Chondrocyte (in vitro differentiated cells): Measurements from ENCODE around the gene WDR1. TPM values are rescaled to one million over a fixed set of nuclear protein-coding genes. Genes with fewer than 3 reads are reported as not detected.

Experiments used
- DNase-seq: peaks from one replicate; pipeline ENCODE4 v3.0.0; 2021; ENCODE audit warnings: mixed read lengths, low spot score
- H3K27ac Mint-ChIP-seq: one replicate; pipeline ENCODE4 v1.8.0; 2021; ENCODE audit warnings: mild to moderate bottlenecking, moderate library complexity, mixed read lengths; ENCODE audit not compliant: unreplicated experiment
- H3K27me3 Mint-ChIP-seq: 2 replicates; pipeline ENCODE4 v1.8.0; 2021; ENCODE audit warnings: low read depth, mixed read lengths
- H3K36me3 Mint-ChIP-seq: 2 replicates; pipeline ENCODE4 v1.8.0; 2021; ENCODE audit warnings: low read depth, mixed read lengths
- H3K4me1 Mint-ChIP-seq: 2 replicates; pipeline ENCODE4 v1.8.0; 2021; ENCODE audit warnings: low read depth, mild to moderate bottlenecking, mixed read lengths
- H3K4me3 Mint-ChIP-seq: one replicate; pipeline ENCODE4 v1.8.0; 2021; ENCODE audit warnings: mild to moderate bottlenecking, moderate library complexity, mixed read lengths; ENCODE audit not compliant: unreplicated experiment
- H3K9me3 Mint-ChIP-seq: 2 replicates; pipeline ENCODE4 v1.8.0; 2021; ENCODE audit warnings: low read depth, mixed read lengths
- total RNA-seq: library from RNA; stranded (reverse); gene quantifications from 3 replicates; pipeline ENCODE4 v1.2.1, GENCODE V29; 2021
- TF ChIP-seq, protein P1 (sequence below): fragments of 200-600 bp; sonication (generic); IDR thresholded peaks from 2 replicates; pipeline ENCODE4 v1.5.0; 2021; ENCODE audit warnings: antibody characterized with exemption, mild to moderate bottlenecking, moderate library complexity

The WDR1 gene
- total RNA-seq, 1 donor from 2014 or later = 483 TPM

DNA sequence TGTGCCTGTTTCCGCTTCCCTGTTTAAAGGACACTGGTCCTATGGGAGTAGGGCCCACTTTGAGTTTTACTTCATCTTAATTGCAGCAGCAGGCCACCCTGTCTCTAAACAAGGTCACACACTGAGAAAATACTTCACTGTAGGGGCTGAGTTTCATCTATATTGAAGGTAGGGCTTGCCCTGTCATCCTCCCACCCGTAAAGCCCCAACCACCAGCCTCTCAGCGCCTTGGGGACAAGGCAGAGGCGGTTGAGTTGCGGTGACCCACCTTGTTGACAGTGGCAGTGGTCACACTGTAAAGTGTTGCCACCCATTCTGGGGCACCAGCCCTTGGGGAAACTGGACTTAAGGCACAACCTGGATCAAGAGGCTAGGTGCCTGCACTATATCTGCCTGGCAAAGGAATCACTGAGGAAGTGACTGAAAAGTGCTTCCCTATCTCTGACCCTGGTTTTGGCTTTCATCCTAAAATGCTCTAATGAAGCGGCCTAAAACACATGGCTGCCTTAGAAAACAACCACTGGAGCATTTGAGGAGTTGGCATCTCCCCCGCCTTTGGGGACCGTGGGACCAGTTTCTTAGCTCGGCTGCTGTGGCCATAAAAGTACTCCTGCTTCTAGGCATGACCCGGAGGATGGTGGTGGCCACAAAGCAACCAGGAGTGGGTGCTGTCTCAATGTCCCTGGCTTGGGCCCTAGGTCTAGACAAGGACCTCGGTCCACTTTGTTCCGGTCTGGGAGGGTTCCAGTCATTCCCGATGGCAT, 7.8 kb upstream of the WDR1 start:
- no peaks in the 10 kb centered on the region for H3K9me3 Mint-ChIP-seq
- H3K27ac Mint-ChIP-seq = peak overlapping the region; percentile 87
- peaks cover 17% of the 10 kb centered on the region for H3K4me1 Mint-ChIP-seq
- no peaks in the 10 kb centered on the region for H3K36me3 Mint-ChIP-seq
- H3K27me3 Mint-ChIP-seq = peaks cover 1% of the 10 kb centered on the region
- DNase-seq = no peak
- TF ChIP-seq, protein P1, sequence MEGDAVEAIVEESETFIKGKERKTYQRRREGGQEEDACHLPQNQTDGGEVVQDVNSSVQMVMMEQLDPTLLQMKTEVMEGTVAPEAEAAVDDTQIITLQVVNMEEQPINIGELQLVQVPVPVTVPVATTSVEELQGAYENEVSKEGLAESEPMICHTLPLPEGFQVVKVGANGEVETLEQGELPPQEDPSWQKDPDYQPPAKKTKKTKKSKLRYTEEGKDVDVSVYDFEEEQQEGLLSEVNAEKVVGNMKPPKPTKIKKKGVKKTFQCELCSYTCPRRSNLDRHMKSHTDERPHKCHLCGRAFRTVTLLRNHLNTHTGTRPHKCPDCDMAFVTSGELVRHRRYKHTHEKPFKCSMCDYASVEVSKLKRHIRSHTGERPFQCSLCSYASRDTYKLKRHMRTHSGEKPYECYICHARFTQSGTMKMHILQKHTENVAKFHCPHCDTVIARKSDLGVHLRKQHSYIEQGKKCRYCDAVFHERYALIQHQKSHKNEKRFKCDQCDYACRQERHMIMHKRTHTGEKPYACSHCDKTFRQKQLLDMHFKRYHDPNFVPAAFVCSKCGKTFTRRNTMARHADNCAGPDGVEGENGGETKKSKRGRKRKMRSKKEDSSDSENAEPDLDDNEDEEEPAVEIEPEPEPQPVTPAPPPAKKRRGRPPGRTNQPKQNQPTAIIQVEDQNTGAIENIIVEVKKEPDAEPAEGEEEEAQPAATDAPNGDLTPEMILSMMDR = no peak
- H3K4me3 Mint-ChIP-seq = no peak overlapping the region

DNA sequence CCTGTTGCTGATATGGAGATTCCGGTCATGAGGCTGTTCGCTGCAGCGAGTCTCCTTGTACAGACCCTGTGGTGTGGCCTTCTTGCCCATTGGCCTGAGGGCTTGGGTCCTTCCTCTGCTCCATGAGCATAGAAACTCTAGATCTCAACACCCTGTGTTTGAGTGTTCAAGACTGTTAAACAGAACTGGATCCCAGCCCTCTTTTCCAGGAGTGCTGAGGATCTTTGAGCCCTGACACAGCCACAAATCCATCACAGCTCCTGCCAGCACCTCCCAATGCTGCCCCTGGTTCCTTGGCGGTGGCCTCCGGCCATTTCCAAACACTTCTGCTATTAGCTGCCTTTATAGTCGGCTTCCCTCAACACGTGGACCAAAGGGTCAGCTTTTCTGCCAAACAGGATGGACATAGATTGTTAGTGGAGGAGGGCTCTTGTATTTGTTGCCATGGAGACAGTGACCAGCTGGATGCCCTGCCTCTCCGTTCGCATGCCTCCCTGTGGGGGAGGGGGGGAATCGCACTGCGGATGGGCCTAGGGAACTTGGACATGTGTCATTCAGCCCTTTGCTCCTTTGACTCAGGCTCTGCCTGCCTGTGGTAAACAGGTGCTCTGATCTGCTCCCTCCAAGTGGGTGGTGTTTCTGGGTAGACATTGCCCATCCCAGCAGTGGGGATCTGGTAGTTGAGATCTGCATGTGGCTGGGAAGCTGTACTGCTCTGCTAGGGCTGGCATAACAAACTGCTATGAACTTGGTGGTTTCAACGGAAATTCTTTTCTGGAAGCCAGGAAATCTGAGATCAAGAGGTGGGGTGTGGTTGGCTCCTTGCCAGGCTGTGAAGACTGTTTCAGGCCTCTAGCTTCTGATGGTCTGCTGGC, 6.9 kb upstream of the WDR1 start:
- TF ChIP-seq, protein P1 = peak; percentile 17
- peaks cover 21% of the 10 kb centered on the region for H3K4me1 Mint-ChIP-seq
- no peaks in the 10 kb centered on the region for H3K36me3 Mint-ChIP-seq
- no peak overlapping the region for H3K4me3 Mint-ChIP-seq
- H3K27ac Mint-ChIP-seq = peak overlapping the region; percentile 87
- H3K27me3 Mint-ChIP-seq = peaks cover 1% of the 10 kb centered on the region
- no peak for DNase-seq
- H3K9me3 Mint-ChIP-seq = no peaks in the 10 kb centered on the region

DNA sequence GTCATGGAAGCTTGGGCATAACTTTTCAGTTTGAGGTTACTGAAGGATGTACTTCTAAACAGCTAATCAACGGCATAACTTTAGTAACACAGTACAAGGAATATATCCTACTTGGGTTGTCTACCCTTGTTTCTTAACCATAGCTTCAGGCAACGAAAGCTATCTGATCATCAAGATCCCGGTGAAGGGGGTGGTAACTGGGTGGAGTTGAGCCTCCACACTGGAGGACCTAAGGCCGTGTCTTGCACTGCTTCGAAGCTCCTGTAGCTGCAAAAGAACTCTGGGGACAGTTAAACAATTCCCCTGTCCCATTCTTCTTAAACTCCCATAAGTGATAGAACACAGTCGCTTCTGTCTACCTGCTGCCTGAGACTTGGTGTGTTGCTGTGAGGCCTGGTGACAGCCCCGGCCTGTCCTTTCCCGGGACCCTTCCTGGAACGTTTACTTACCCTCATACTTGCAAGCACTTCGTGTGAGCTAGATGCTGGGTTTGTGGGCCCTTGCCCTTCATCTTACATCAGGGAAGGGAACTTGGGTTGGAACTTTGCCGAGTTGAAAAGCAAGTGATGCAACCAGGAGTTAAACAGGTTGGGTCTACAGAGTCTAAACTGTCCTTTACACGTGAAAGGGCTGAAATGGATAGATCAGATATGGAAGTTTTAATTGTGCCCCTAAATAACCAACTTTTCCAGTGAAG, 5.8 kb upstream of the WDR1 start:
- no peaks in the 10 kb centered on the region for H3K36me3 Mint-ChIP-seq
- H3K4me3 Mint-ChIP-seq = no peak overlapping the region
- TF ChIP-seq, protein P1 = no peak
- peaks cover 1% of the 10 kb centered on the region for H3K27me3 Mint-ChIP-seq
- H3K4me1 Mint-ChIP-seq = peaks cover 32% of the 10 kb centered on the region
- no peaks in the 10 kb centered on the region for H3K9me3 Mint-ChIP-seq
- DNase-seq = no peak
- H3K27ac Mint-ChIP-seq = no peak overlapping the region

DNA sequence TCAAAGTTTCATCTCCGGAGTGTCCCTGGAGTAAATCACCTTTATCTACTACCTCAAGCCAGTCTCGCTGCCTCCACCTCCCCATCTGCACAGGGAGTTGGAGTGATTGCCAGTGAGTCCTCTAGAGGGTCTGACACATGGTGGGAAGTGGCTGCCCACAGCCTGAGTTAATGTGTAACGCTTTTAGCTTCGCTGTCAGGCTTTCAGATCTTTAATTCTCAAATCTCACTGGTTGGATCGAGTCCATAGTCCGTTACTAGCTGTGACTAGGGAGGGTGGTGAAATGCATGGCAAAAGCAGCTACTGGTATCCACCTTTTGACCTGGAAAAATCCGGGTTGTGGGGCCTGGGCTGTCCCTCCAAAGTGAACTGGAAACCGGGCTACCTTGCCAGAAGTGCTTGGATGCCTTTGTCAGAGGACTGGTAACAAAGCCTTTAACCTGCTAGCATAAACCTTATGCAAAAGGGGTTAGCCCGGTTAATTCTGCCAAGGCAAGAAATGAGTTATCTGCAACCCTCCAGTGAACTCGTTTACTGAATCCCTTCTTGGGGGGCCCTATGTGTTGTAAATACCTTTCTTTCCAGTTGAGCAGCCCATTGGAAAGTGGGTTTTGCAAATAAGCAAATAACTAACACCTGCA, 5.1 kb upstream of the WDR1 start:
- no peak for DNase-seq
- peaks cover 37% of the 10 kb centered on the region for H3K4me1 Mint-ChIP-seq
- H3K36me3 Mint-ChIP-seq = no peaks in the 10 kb centered on the region
- H3K27me3 Mint-ChIP-seq = no peaks in the 10 kb centered on the region
- H3K9me3 Mint-ChIP-seq = no peaks in the 10 kb centered on the region
- TF ChIP-seq, protein P1 = no peak
- no peak overlapping the region for H3K27ac Mint-ChIP-seq
- no peak overlapping the region for H3K4me3 Mint-ChIP-seq
